GM19463 (cell line): Measurements from ENCODE around the gene MX2.

ENCODE experiments used
- ATAC-seq: cut with Tn5 transposase; IDR thresholded peaks from one replicate; pipeline ENCODE4 v1.9.1; 2021; ENCODE audit warnings: mild to moderate bottlenecking, moderate library complexity; ENCODE audit not compliant: unreplicated experiment

MX2 gene

DNA sequence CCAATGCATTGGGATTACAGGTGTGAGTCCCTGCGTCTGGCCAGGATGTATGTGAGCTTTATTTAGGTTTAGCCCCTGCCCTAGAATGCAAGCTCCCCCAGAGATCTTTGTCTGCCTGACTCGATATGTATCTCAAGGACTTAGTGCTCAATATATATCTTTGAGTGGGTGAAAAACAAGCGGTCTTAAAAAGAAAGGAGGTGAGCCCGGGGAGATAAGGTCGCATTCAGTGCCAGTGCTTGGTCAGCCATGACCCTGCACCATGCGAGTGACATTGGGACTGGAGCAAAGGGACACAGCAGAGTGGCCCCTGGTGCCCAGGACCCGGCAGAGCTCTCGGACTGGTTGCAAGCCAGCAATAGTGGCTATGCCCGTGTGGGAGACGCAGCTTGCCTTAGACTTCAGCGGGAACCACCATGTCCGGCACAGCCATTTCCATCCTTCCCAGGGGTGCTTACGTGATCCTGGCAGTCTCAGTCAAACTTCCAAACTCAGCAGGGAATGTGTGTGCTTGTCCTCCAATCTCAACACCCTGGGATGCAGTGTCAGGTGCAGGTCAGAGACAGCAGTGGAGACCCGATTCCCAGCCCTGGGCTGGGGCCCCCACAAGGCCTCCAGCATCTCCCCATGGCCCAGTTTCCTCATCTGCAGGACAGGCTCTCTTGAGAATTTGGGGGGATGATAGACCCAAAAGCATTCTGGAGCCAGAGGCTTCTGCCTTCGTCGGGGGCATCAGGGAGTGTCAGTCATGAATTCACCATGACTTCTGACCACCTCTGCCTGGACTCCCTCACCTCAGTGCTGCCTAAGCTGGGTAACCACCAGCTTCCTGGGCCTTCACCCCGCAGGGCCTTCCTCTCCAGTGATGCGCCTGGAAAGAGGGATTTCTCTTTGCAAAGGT, 1.8 kb downstream of the MX2 start:
- no peak for ATAC-seq

- ATAC-seq: no peak
Measured at GRCh38 chr21:41364308-41364707, 2.5 kb downstream of the MX2 start.

- ATAC-seq: no peak
Measured at GRCh38 chr21:41365377-41366107, 3.7 kb downstream of the MX2 start.

DNA sequence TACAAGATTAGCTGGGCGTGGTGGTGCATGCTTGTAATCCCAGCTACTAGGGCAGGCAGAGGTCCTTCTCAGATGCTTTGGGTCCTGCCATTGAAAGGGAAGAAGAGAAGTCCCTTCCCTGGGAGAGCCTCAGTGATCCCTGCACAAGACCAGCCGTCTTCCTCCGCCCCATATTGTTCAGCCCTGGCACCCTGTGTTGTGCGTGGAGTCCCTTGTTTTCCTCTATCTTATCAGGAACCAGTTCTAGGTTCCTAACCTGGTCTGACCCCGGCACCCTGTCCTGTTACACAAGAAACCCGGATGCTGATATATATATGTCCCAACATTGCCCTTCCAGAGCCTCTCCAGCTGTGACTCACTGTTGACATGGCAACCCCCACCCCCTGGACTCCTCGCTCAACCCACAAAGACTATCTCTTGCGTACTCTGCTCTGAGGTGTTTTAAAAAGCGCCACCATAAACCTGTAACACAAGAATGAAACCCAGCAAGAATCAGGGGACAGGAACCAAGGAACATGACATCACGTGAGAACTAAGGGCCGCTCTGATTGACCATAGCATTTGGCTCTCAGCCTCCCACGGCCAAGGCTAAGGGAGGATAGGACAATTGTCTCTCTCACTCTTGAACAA, 4.8 kb downstream of the MX2 start:
- no peak for ATAC-seq

GRCh38 chr21:41367301-41367944, 5.6 kb downstream of the MX2 start:
- peak; percentile 0 for ATAC-seq

GRCh38 chr21:41367945-41368734, 6.3 kb downstream of the MX2 start:
- ATAC-seq: peak; percentile 48

- no peak for ATAC-seq
Measured at GRCh38 chr21:41368735-41369104, 6.9 kb downstream of the MX2 start.

DNA sequence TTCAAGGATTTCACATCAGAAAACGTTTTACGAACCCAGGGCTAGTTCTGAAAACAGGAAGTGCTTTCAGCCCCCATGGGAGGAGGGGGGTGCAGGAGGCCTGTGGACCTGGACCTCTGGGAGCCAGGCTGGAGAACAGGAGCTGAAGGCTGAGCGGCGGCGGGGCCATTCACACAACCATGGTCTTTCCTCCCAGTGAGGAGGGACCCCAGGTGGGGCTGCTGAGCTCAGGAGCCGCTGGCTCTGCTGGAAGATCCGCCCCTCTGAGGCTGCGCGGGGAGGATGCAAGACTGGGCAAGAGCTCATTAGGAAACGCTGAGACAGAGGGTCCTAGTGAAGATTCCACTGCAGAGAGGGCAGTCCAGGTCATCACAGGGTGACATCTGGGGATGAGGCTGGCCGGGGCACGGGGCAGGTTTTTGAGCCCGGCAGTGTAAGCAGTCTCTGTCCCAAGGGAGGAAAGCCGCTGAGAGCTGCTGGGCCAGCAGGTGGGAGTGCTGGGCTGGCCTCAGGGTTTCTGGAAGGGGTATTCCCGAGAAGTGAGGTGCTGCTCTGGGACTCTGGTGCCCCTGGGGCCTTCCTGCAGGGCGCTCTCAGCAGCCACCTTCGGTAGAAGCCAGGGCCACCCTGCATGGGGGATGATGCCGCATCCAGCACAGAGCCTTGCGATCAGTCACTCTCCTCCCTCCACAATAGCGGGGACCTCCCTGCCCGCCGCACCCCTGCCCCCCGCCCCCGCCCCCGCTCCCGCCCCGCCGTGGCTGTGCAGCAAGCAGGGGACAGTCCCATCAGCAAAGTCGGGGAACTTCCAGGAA, 7.5 kb downstream of the MX2 start:
- peak; percentile 40 for ATAC-seq

DNA sequence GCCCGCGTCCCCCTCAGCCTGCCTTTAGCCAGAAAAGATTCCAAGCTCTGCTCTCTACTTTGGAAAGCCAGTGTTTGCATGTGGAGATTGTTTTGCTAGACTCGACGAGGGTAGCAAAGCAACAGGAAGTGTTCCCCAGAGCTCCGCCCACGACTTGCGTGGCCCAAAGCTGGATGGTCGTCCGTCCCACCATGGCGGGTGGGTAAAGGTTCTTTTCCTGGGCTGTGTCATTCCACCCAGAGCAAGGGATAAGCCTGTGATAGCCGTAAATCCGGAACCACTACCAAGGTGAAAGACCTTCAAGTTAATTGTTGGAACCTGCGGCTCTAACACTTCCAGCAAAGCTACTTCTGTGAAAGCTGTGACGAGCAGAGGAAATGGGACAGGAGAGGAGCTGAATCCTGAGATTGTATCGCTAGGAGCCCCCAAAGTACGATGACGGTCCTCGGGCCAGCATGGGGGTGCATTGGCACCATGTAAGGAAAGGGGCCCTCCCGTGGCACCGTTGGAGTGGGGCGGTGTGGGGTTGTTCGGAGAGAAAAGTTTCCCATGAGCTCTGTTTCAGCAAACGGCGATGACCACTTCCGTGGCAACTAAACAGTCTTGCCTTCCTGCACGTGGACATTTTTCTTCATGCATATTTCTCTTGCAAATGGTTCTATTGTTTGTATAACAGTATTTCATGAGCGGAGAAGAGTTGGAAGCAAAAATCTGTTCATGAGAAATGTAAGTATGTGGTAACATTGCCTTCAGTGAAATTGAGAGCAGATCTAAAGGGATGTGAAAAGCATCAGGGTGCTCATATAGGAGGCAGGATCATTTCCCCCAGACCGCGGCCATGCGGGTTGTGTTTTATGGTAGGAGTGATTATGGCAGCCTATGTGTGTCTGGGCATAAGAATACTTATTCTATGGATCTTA, 8.4 kb downstream of the MX2 start:
- no peak for ATAC-seq

- no peak for ATAC-seq
Measured at GRCh38 chr21:41370840-41371684, 9.2 kb downstream of the MX2 start.

DNA sequence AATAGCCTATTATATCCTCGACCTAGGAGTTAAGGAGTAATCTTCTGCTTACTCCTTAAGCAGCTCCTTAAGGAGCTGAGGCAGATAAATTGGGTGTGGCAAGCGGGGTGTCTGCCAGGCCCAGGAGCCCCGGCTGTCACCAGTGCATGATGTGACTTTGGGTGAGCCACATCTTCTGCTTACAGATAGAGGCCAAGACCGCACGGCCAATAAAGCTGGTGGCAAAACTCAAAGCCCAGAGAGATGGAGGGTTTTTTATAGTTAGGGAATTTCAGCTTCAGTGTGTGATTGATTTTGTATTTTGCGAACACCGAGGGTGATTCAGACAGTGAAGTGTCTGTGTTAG, 9.8 kb downstream of the MX2 start:
- ATAC-seq: no peak

DNA sequence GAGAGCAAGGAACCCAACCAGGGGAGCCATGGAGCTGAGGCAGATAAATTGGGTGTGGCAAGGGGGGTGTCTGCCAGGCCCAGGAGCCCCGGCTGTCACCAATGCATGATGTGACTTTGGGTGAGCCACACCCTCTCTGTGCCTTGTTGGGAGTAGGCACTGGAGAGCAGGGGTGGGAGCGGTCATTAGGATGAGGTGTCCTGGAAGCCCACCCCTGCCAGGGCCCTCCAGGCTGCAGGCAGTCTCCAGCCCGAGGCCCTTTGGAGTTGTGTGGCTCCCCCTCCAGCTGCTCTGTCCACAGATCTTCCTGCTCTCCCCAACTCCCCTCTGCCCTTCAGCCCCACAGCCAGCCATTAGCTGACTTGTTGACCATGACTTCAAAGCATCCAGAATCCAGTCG, 11.4 kb downstream of the MX2 start:
- no peak for ATAC-seq

- ATAC-seq: no peak
Measured at GRCh38 chr21:41373763-41374162, 11.9 kb downstream of the MX2 start.

DNA sequence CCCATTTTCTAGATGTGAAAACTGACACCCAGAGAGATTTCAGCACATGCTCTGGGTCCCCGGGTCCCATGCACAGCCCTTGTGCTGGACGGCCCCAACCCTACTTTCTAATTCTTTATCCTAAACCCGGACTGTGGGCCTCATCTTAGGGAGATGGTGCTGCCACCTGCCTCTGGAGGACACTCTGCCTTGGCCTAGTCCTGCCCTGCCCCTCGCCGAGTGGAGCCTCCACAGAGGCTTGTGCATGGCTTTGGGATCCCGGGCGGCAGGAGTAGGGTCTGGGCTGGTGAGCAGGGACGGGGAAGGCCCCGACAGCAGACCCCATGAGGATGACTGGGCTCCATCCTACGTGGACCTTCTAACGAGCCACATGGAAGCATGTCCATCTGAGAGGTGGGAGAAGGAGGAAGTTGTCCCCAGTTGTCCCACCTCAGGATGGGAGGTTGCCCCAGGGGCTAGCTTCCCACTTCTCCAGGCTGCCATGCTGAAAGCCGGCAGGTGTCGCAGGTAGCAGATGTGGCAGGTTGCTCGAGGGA, 12.4 kb downstream of the MX2 start:
- ATAC-seq: no peak

- no peak for ATAC-seq
Measured at GRCh38 chr21:41374867-41375533, 13.2 kb downstream of the MX2 start.

DNA sequence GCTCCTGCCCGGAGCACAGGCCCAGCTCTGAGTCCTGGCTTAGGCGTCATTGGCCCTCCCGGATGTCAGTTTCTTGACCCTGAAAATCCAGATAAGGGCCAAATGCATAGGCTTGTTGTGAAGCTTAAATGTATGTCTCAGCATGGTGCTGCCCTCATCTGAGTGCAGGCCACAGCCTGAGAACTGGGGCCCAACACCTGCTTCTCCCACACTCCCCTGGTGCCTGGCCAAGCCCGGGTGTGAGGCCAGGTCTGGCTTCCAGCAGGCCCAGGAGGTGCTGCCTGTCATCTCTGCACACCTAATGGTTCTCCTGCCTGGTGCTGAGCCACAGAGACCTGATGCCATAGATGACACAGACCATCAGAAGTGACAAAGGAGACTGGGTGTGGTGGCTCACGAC, 14.0 kb downstream of the MX2 start:
- no peak for ATAC-seq

DNA sequence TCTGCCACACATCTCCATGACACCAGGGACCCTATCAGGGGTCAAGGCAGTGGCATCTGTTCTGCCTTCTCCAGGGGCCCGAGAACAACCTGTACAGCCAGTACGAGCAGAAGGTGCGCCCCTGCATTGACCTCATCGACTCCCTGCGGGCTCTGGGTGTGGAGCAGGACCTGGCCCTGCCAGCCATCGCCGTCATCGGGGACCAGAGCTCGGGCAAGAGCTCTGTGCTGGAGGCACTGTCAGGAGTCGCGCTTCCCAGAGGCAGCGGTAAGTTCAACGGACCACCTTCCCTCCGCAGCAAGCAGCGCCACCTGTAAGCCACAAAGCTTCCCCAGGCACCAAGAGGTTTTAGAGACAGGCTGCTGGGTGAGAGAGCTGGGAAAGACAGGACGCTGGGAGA, 15.9 kb downstream of the MX2 start:
- no peak for ATAC-seq
